ENCODE measurements around the gene MYBPHL. TPM values are rescaled to one million over a fixed set of nuclear protein-coding genes. Genes with fewer than 3 reads are reported as not detected.

The MYBPHL gene
- total RNA-seq, 2 donors from 2014 or later: not detected

- Histone ChIP-seq H3K27me3 (ENCODE audit: control insufficient read depth, insufficient read depth, low read length, poor library complexity, severe bottlenecking) (peaks cover 24% of the 10 kb centered on the region), H3K4me3 (ENCODE audit: low read length) (no peak overlapping the region), H3K9me3 (ENCODE audit: control insufficient read depth, low read length) (no peaks in the 10 kb centered on the region), H3K4me1 (ENCODE audit: control insufficient read depth, insufficient read depth, low read length) (peaks cover 15% of the 10 kb centered on the region), H3K9ac (ENCODE audit: extremely low read depth, low read length, poor library complexity, severe bottlenecking) (no peak overlapping the region), H3K27ac (ENCODE audit: low read depth, low read length) (peak overlapping the region; percentile 97), H3K36me3 (ENCODE audit: control insufficient read depth, insufficient read depth, low read length) (no peaks in the 10 kb centered on the region)
- Mint-ChIP-seq H3K27ac (no peak overlapping the region), H3K4me3 (no peak overlapping the region), H3K36me3 (ENCODE audit: low read depth) (no peaks in the 10 kb centered on the region), H3K27me3 (ENCODE audit: insufficient read depth) (peaks cover 26% of the 10 kb centered on the region), H3K4me1 (peaks cover 16% of the 10 kb centered on the region), H3K9me3 (no peaks in the 10 kb centered on the region)
- WGBS, 2 experiments (ENCODE audit: insufficient coverage in 1 of 2, insufficient read length in 1 of 2): 91 to 93% methylated on average over 26 to 33 of the region's 33 CpGs
- DNase-seq: no peak
- TF ChIP-seq CTCF (conservative IDR thresholded peaks at IDR 0.05): no peak
These were observed 53.7 kb downstream of the MYBPHL start for GRCh38 chr1:109252893-109253802.

GRCh38 chr1:109252167-109252892 lies 54.5 kb downstream of the MYBPHL start:
- H3K27me3 Mint-ChIP-seq (ENCODE audit: insufficient read depth): peaks cover 34% of the 10 kb centered on the region
- H3K36me3 Mint-ChIP-seq (ENCODE audit: low read depth): no peaks in the 10 kb centered on the region
- 95 to 99% methylated on average over 28 to 31 of the region's 31 CpGs for WGBS, 2 experiments (ENCODE audit: insufficient coverage in 1 of 2, insufficient read length in 1 of 2)
- H3K4me1 ChIP-seq (ENCODE audit: control insufficient read depth, insufficient read depth, low read length): peaks cover 15% of the 10 kb centered on the region
- H3K4me1 Mint-ChIP-seq: peaks cover 16% of the 10 kb centered on the region
- DNase-seq: no peak
- H3K4me3 ChIP-seq (ENCODE audit: low read length): no peak overlapping the region
- no peak overlapping the region for H3K9ac ChIP-seq (ENCODE audit: extremely low read depth, low read length, poor library complexity, severe bottlenecking)
- no peaks in the 10 kb centered on the region for H3K36me3 ChIP-seq (ENCODE audit: control insufficient read depth, insufficient read depth, low read length)
- no peak overlapping the region for H3K27ac Mint-ChIP-seq
- H3K27me3 ChIP-seq (ENCODE audit: control insufficient read depth, insufficient read depth, low read length, poor library complexity, severe bottlenecking): peaks cover 24% of the 10 kb centered on the region
- TF ChIP-seq CTCF (conservative IDR thresholded peaks at IDR 0.05): no peak
- no peak overlapping the region for H3K4me3 Mint-ChIP-seq
- no peak overlapping the region for H3K27ac ChIP-seq (ENCODE audit: low read depth, low read length)
- H3K9me3 ChIP-seq (ENCODE audit: control insufficient read depth, low read length): no peaks in the 10 kb centered on the region
- H3K9me3 Mint-ChIP-seq: no peaks in the 10 kb centered on the region

- Mint-ChIP-seq H3K36me3 (ENCODE audit: low read depth) (no peaks in the 10 kb centered on the region), H3K27me3 (ENCODE audit: insufficient read depth) (peaks cover 39% of the 10 kb centered on the region), H3K4me1 (peaks cover 16% of the 10 kb centered on the region), H3K9me3 (no peaks in the 10 kb centered on the region), H3K27ac (no peak overlapping the region), H3K4me3 (no peak overlapping the region)
- WGBS, 2 experiments (ENCODE audit: insufficient coverage in 1 of 2, insufficient read length in 1 of 2): 93 to 95% methylated on average over 31 to 32 of the region's 32 CpGs
- Histone ChIP-seq H3K9ac (ENCODE audit: extremely low read depth, low read length, poor library complexity, severe bottlenecking) (no peak overlapping the region), H3K4me3 (ENCODE audit: low read length) (no peak overlapping the region), H3K4me1 (ENCODE audit: control insufficient read depth, insufficient read depth, low read length) (peaks cover 15% of the 10 kb centered on the region), H3K9me3 (ENCODE audit: control insufficient read depth, low read length) (no peaks in the 10 kb centered on the region), H3K27ac (ENCODE audit: low read depth, low read length) (no peak overlapping the region), H3K36me3 (ENCODE audit: control insufficient read depth, insufficient read depth, low read length) (no peaks in the 10 kb centered on the region), H3K27me3 (ENCODE audit: control insufficient read depth, insufficient read depth, low read length, poor library complexity, severe bottlenecking) (peaks cover 24% of the 10 kb centered on the region)
- no peak for TF ChIP-seq CTCF (conservative IDR thresholded peaks at IDR 0.05)
- DNase-seq: no peak
These were observed 55.3 kb downstream of the MYBPHL start for GRCh38 chr1:109251277-109252166.

Data from endodermal cell (in vitro differentiated cells).